Right lobe of liver (tissue), 4 donors: ENCODE results near the gene RACK1.

ENCODE experiments used
- POLR2A ChIP-seq: fragments of 450-650 bp; IDR thresholded peaks from one replicate; pipeline ENCODE4 v1.6.1; 2017; ENCODE audit warnings: antibody characterized with exemption, mild to moderate bottlenecking
- TF ChIP-seq, protein P1 (sequence below), 4 donors: fragments of 200-600 bp in 3 of 4; fragments of 450-650 bp in 1 of 4; IDR thresholded peaks; one replicate each; pipeline versions ENCODE4 v1.5.1 to v1.8.0; 2016 to 2022; ENCODE audit warnings: antibody characterized with exemption in 4 of 4, mild to moderate bottlenecking in 2 of 4
- donor health status: DM: no; HTN: no; CAD: no.
- donor health status: DM: no; HTN: no; CAD: no.
- donor health status: DM: no; HTN: yes; CAD: no.

DNA sequence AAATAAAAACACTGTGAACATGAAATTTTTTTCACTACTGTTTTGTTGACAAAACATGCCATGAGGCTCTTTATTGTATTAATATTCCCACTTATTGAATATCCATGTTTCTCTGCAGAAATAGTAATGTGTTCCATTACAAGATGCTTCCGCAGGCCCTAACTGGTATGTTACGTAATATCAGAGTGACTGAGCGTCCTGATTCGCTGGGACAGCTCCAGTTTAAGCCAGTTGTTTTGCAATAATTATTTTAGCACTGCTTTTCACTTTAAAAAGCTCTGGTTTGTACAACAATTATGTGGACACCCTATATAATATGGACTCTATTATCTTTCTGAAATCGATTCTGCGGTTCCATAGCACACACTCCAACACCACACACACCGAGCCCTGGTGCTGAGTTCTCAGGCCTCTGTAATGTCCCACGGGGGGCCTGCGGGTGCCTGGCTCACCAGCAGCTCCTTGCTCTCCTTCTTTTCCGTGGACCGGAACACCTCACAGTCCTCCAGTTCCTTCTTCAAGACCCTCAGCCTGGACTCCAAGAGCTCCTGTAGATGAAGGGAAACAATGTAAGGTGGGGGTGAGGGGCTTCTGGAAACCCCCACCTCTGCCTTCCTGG, 40.5 kb downstream of the RACK1 start:
- TF ChIP-seq, protein P1, sequence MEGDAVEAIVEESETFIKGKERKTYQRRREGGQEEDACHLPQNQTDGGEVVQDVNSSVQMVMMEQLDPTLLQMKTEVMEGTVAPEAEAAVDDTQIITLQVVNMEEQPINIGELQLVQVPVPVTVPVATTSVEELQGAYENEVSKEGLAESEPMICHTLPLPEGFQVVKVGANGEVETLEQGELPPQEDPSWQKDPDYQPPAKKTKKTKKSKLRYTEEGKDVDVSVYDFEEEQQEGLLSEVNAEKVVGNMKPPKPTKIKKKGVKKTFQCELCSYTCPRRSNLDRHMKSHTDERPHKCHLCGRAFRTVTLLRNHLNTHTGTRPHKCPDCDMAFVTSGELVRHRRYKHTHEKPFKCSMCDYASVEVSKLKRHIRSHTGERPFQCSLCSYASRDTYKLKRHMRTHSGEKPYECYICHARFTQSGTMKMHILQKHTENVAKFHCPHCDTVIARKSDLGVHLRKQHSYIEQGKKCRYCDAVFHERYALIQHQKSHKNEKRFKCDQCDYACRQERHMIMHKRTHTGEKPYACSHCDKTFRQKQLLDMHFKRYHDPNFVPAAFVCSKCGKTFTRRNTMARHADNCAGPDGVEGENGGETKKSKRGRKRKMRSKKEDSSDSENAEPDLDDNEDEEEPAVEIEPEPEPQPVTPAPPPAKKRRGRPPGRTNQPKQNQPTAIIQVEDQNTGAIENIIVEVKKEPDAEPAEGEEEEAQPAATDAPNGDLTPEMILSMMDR (IDR thresholded peaks at IDR 0.05) = no peak
- TF ChIP-seq POLR2A = no peak
